Body of pancreas (tissue), 4 donors: ENCODE measurements around the gene FOXS1.

Experiments
- POLR2A ChIP-seq, 3 donors: fragments of 450-650 bp; IDR thresholded peaks; one replicate each; pipeline ENCODE4 v1.6.1; 2016; ENCODE audit warnings: antibody characterized with exemption in 3 of 3, mild to moderate bottlenecking in 2 of 3
- TF ChIP-seq, protein P1 (sequence below), 7 experiments: fragments of 450-650 bp in 4 of 7; fragments of 200-600 bp in 3 of 7; sonication (generic) in 3 of 7; IDR thresholded peaks; one replicate each; pipeline ENCODE4 v1.5.1; 2016 to 2019; ENCODE audit warnings: antibody characterized with exemption in 7 of 7

DNA sequence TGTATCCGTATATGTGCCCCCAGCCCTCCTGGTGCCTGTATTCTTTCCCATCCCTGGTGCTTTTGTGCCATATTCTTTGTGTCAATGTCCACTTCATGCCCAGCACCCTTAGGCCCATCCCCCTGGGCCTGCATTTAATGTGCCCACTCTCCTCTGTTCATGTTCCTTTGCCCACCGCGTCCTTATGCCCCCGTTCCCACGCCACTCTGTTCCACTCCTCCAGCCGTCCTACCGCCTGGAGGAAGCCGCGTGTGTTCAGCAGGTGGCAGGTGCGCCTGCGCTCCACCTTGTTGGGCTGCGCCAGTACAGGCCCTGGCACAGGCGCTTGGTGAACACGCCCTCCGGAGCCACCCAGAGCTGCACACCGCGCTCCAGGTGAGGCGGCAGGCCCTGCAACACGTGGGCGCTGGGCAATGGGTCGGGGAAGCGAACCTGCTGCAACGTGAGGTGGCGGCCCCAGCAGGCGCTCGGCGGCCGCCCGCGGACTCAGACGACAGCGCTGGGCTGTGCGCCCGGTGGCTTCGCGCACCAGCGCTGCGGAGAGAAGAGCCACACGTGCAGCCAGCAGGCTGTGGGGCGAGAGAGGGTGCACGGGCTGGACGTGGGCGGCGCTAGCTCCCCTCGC, 4.0 kb upstream of the FOXS1 start:
- TF ChIP-seq, protein P1, sequence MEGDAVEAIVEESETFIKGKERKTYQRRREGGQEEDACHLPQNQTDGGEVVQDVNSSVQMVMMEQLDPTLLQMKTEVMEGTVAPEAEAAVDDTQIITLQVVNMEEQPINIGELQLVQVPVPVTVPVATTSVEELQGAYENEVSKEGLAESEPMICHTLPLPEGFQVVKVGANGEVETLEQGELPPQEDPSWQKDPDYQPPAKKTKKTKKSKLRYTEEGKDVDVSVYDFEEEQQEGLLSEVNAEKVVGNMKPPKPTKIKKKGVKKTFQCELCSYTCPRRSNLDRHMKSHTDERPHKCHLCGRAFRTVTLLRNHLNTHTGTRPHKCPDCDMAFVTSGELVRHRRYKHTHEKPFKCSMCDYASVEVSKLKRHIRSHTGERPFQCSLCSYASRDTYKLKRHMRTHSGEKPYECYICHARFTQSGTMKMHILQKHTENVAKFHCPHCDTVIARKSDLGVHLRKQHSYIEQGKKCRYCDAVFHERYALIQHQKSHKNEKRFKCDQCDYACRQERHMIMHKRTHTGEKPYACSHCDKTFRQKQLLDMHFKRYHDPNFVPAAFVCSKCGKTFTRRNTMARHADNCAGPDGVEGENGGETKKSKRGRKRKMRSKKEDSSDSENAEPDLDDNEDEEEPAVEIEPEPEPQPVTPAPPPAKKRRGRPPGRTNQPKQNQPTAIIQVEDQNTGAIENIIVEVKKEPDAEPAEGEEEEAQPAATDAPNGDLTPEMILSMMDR (IDR thresholded peaks at IDR 0.05): peak in 1 of 7 experiments; percentile 4
- no peak for TF ChIP-seq POLR2A (IDR thresholded peaks at IDR 0.05)
